NCI-H446 treated with DMSO at 0.1 percent for 48 hours (cell line): ENCODE measurements around the gene KIF3A.

Experiments
- DNase-seq: peaks from one replicate; lab custom pipeline; 2025; lab: John Stamatoyannopoulos, UW

The KIF3A gene

GRCh38 chr5:132662925-132663770, 74.2 kb downstream of the KIF3A start:
- DNase-seq: no peak

- DNase-seq: no peak
Observed at GRCh38 chr5:132662004-132662401, 75.3 kb downstream of the KIF3A start.

- DNase-seq: no peak
Observed at GRCh38 chr5:132661231-132662003, 75.9 kb downstream of the KIF3A start.

- DNase-seq: no peak
Observed at GRCh38 chr5:132659598-132660493, 77.5 kb downstream of the KIF3A start.

- DNase-seq: no peak
Observed at GRCh38 chr5:132658381-132659302, 78.7 kb downstream of the KIF3A start.

GRCh38 chr5:132657676-132658380, 79.5 kb downstream of the KIF3A start, which contains the start of gene IL13:
IL13 (plus strand) TSS chr5:132658173; CDS start chr5:132658187, 14 bp downstream.
- no peak for DNase-seq

GRCh38 chr5:132656774-132657355, 80.5 kb downstream of the KIF3A start:
- no peak for DNase-seq

- DNase-seq: no peak
Observed at GRCh38 chr5:132655821-132656773, 81.2 kb downstream of the KIF3A start.

GRCh38 chr5:132653716-132654115, 83.6 kb downstream of the KIF3A start:
- DNase-seq: no peak

GRCh38 chr5:132651838-132652469, 85.4 kb downstream of the KIF3A start:
- no peak for DNase-seq

- DNase-seq: no peak
Observed at GRCh38 chr5:132648355-132648754, 89.0 kb downstream of the KIF3A start.

GRCh38 chr5:132647473-132647872, 89.9 kb downstream of the KIF3A start:
- no peak for DNase-seq

- DNase-seq: no peak
Observed at GRCh38 chr5:132646583-132647266, 90.6 kb downstream of the KIF3A start.

GRCh38 chr5:132644177-132644576, 93.2 kb downstream of the KIF3A start:
- DNase-seq: no peak
